ENCODE results near the gene DGAT2. TPM values are rescaled to one million over a fixed set of nuclear protein-coding genes. Genes with fewer than 3 reads are reported as not detected.

The DGAT2 gene
- total and polyA plus RNA-seq, 8 donors, result 0.56 to 15.7 (median 2.2) TPM

DNA sequence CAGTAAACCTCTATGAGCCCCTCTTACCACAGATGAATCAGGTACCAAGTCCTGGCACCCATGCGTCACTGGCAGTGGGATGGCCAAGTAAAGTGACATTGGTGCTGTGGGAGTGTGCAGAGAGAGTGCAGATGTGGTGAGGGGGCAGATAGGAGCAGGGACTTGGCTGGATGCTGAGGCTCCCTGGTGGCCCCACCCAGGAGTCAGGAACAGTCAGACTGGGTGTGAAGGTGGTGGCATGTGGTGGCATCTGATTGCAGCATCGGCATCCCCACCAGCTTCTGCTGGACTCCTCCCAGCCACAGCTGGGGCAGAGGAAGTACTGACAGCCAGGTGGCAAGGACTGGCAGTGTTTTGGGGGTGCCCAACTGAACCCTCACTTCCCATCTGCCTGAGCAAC is 11.4 kb downstream of the DGAT2 start:
- intact Hi-C loops (cut with DNase I), result no loop called here
- WGBS, 2 donors, result 86 to 95% methylated on average over 2 of the region's 2 CpGs

DNA sequence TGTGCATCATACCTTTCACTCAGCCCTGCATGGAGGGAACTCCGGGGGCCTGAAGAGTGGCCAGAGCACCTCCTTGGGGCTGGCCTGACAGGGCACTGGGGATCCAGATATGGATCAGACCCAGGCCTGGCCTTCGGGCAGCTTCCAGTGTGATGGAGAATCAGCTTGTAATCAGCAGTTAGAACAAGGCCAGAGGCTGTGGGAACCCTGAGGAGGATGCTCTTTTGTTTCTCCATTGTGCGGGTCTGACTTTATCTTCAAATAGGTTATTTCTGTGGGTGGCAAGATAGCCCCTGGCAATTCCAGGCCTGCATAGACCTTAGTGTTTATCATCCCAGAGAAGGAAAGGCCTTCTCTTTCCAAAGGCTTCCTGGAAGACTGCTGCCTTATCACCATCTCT is 12.3 kb downstream of the DGAT2 start:
- Histone ChIP-seq H3K9me3 (no peaks in the 10 kb centered on the region), H3K36me3 (no peaks in the 10 kb centered on the region), H3K4me1 (no peaks in the 10 kb centered on the region), H3K27me3 (no peaks in the 10 kb centered on the region), H3K4me3 (no peak overlapping the region), H3K27ac (no peak overlapping the region)
- no peak for ATAC-seq
- peak in 1 of 6 donors; percentile 22 for DNase-seq
- 86 to 89% methylated on average over 3 of the region's 3 CpGs for WGBS, 2 donors
- intact Hi-C loops (cut with DNase I), result no loop called here
- TF ChIP-seq, protein P1, sequence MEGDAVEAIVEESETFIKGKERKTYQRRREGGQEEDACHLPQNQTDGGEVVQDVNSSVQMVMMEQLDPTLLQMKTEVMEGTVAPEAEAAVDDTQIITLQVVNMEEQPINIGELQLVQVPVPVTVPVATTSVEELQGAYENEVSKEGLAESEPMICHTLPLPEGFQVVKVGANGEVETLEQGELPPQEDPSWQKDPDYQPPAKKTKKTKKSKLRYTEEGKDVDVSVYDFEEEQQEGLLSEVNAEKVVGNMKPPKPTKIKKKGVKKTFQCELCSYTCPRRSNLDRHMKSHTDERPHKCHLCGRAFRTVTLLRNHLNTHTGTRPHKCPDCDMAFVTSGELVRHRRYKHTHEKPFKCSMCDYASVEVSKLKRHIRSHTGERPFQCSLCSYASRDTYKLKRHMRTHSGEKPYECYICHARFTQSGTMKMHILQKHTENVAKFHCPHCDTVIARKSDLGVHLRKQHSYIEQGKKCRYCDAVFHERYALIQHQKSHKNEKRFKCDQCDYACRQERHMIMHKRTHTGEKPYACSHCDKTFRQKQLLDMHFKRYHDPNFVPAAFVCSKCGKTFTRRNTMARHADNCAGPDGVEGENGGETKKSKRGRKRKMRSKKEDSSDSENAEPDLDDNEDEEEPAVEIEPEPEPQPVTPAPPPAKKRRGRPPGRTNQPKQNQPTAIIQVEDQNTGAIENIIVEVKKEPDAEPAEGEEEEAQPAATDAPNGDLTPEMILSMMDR (IDR thresholded peaks at IDR 0.05), result no peak
- FAIRE-seq, result no peak

More for the DNA sequence above, 11.4 kb downstream of the DGAT2 start:
- Histone ChIP-seq H3K27me3 (no peaks in the 10 kb centered on the region), H3K4me1 (no peaks in the 10 kb centered on the region), H3K9me3 (no peaks in the 10 kb centered on the region), H3K4me3 (no peak overlapping the region), H3K36me3 (no peaks in the 10 kb centered on the region), H3K27ac (no peak overlapping the region)
- ATAC-seq (no peak), FAIRE-seq (no peak), DNase-seq (peak in 1 of 6 donors; percentile 30)
- TF ChIP-seq, protein P1 (IDR thresholded peaks at IDR 0.05), result no peak

DNA sequence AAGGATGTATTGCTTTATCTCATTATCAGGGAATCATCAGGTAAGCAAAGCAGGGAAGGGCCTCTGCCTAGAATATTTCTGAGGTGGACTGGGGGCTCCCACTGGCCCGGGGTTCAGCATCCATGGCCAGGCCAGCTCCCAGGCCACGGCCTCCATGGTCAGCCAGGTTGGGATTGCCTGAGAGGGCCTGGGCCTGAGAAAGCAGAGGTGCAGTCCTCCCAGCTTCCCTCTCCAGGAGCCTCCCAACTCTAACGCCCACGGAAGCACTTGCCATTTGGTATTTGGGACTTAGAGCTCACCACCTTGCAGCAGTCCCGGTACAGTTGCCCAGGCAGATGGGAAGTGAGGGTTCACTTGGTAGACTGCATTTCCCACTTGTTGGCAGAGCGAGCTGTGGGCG is 12.7 kb downstream of the DGAT2 start:
- peaks cover 0 to 3% (median 0%) of the 10 kb centered on the region in 3 donors for H3K4me1 ChIP-seq
- no peak overlapping the region for H3K27ac ChIP-seq
- no peak overlapping the region for H3K4me3 ChIP-seq
- WGBS, 2 donors, result 96 to 97% methylated on average over 7 of the region's 7 CpGs
- no peaks in the 10 kb centered on the region for H3K9me3 ChIP-seq
- ATAC-seq (no peak), FAIRE-seq (no peak), DNase-seq (peak in 1 of 6 donors; percentile 26)
- no peaks in the 10 kb centered on the region for H3K36me3 ChIP-seq
- intact Hi-C loops (cut with DNase I), result no loop called here
- TF ChIP-seq, protein P1 (IDR thresholded peaks at IDR 0.05), result no peak
- H3K27me3 ChIP-seq, result no peaks in the 10 kb centered on the region

DNA sequence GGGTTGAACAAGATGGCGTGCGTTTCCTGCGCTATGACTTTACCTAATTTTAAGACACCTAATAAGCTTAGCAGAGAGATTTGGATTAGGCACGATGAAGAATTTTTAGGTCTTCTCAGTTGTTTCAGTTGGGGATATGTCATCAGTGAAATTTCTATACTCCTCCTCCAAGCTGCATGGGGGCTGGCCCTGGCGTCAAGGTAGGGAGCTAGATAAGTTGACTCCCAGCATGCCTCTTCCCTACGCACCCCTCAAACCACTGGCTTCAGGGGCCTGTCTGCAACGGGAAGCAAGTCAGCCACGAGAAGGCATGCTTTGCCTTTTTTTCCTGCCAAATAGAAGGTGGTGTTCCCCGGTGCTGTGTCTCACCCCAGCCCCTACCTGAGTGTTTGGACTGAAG is 13.3 kb downstream of the DGAT2 start:
- WGBS, 2 donors, result 95% methylated on average over 9 of the region's 9 CpGs
- Histone ChIP-seq H3K4me3 (no peak overlapping the region), H3K27me3 (no peaks in the 10 kb centered on the region), H3K4me1 (peaks cover 0 to 3% (median 0%) of the 10 kb centered on the region in 3 donors), H3K9me3 (no peaks in the 10 kb centered on the region), H3K27ac (no peak overlapping the region), H3K36me3 (no peaks in the 10 kb centered on the region)
- intact Hi-C loops (cut with DNase I), result no loop called here
- TF ChIP-seq, protein P1 (IDR thresholded peaks at IDR 0.05), result no peak
- FAIRE-seq (no peak), DNase-seq (peak in 1 of 6 donors; percentile 6), ATAC-seq (no peak)

DNA sequence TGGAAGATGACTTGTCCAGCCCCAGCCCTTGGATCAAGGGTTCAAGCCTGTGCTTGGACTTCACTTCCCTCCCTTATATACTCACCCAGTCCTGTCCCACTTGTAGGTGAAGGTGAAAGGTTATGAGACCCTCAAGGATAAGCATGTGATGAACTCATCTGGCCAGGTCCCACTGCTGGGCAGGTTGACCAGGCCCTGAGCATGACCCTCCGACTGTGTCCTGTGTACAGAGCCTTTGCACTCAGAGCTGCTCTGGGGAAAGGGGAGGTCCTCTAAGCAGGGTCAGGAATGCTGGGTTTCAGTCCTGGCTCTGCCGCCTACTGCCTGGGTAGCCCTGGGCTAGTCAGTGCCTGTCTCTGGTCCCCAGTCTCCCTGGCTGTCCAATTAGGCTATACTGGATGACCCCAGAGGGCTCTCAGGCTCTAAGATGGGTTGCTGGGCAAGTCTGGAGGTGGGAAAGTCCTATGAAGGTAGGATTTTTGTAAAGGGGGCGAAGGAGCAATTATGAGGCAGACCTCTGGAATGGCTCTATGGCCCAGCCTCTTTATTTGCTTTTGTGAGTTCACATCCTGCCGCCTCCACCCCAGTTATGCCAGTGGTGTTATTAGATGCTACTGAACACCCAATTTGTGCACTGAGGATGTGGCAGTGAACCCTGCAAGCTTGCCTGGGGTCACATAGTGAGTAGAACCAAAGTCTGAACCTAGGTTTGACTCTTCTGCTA is 14.1 kb downstream of the DGAT2 start:
- intact Hi-C loops (cut with DNase I), result no loop called here
- WGBS, 2 donors, result 96 to 99% methylated on average over 4 of the region's 4 CpGs
- DNase-seq, result peak in 1 of 6 donors; percentile 31
- Histone ChIP-seq H3K4me3 (no peak overlapping the region), H3K36me3 (no peaks in the 10 kb centered on the region), H3K4me1 (peaks cover 0 to 3% (median 0%) of the 10 kb centered on the region in 3 donors), H3K27ac (no peak overlapping the region), H3K27me3 (no peaks in the 10 kb centered on the region), H3K9me3 (no peaks in the 10 kb centered on the region)
- no peak for FAIRE-seq
- TF ChIP-seq, protein P1 (IDR thresholded peaks at IDR 0.05), result no peak
- no peak for ATAC-seq
